AG04450 (cell line): ENCODE measurements around the gene C19orf33. TPM values are rescaled to one million over a fixed set of nuclear protein-coding genes. Genes with fewer than 3 reads are reported as not detected.

Experiments used
- CTCF ChIA-PET: fragments of 300-600, 350-600 bp; formaldehyde crosslinking; extraction: SDS; loops from one replicate; lab custom pipeline; 2022; ENCODE audit warnings: antibody characterized with exemption, inconsistent platforms; lab: Charles Lee
- POLR2A ChIA-PET: fragments of 350-600 bp; formaldehyde crosslinking; extraction: SDS; loops from one replicate; lab custom pipeline; 2021; ENCODE audit warnings: antibody characterized with exemption, inconsistent platforms; lab: Yijun Ruan, JAX
- DNase-seq: peaks from one replicate; pipeline ENCODE4 v3.0.0-alpha.2; 2011; ENCODE audit warnings: low read depth, low spot score
- H3K27ac ChIP-seq: one replicate; pipeline ENCODE4 v1.5.1; 2012; ENCODE audit warnings: low read depth, low read length, control low read depth
- H3K27me3 ChIP-seq: one replicate; pipeline ENCODE4 v1.6.0; 2012; ENCODE audit warnings: low read length; ENCODE audit not compliant: control insufficient read depth, insufficient read depth
- H3K4me3 ChIP-seq: 2 replicates; pipeline ENCODE4 v1.5.1; 2011; ENCODE audit warnings: mild to moderate bottlenecking, low read depth, low read length, control low read depth
- H3K9me3 ChIP-seq: 2 replicates; pipeline ENCODE4 v1.5.1; 2012; ENCODE audit warnings: low read length; ENCODE audit not compliant: control insufficient read depth, insufficient read depth
- CTCF ChIP-seq: IDR thresholded peaks from 2 replicates; pipeline ENCODE4 v1.5.1; 2011; ENCODE audit warnings: low read depth, low read length, control low read depth, inconsistent platforms
- polyA plus RNA-seq: library from polyadenylated mRNA; depleted of rRNA; stranded (reverse); fragments of >200 nt; gene quantifications from 2 replicates; pipeline ENCODE4 v1.2.3, GENCODE V29; 2011

Gene C19orf33
- polyA plus RNA-seq, 1 experiment = 0.38 TPM

GRCh38 chr19:38283271-38283670 is 20.8 kb upstream of the C19orf33 start:
- TF ChIP-seq CTCF = no peak
- no peak for DNase-seq
- Histone ChIP-seq H3K27me3 (no peaks in the 10 kb centered on the region), H3K9me3 (no peaks in the 10 kb centered on the region), H3K27ac (no peak overlapping the region), H3K4me3 (no peak overlapping the region)
- CTCF ChIA-PET = no interaction called here
- POLR2A ChIA-PET = no interaction called here

GRCh38 chr19:38284422-38284821 is 19.6 kb upstream of the C19orf33 start:
- H3K27ac ChIP-seq = no peak overlapping the region
- CTCF ChIA-PET = no interaction called here
- TF ChIP-seq CTCF = no peak
- no peaks in the 10 kb centered on the region for H3K9me3 ChIP-seq
- H3K27me3 ChIP-seq = no peaks in the 10 kb centered on the region
- no peak for DNase-seq
- POLR2A ChIA-PET = no interaction called here
- no peak overlapping the region for H3K4me3 ChIP-seq

- Histone ChIP-seq H3K4me3 (no peak overlapping the region), H3K27ac (no peak overlapping the region), H3K9me3 (no peaks in the 10 kb centered on the region), H3K27me3 (no peaks in the 10 kb centered on the region)
- DNase-seq = no peak
- CTCF ChIA-PET = no interaction called here
- POLR2A ChIA-PET = no interaction called here
- no peak for TF ChIP-seq CTCF
These were observed 18.5 kb upstream of the C19orf33 start for GRCh38 chr19:38285567-38285966.

- Histone ChIP-seq H3K9me3 (no peaks in the 10 kb centered on the region), H3K4me3 (no peak overlapping the region), H3K27me3 (no peaks in the 10 kb centered on the region), H3K27ac (no peak overlapping the region)
- CTCF ChIA-PET = no interaction called here
- no peak for DNase-seq
- TF ChIP-seq CTCF = no peak
- POLR2A ChIA-PET = no interaction called here
These were observed 16.4 kb upstream of the C19orf33 start for GRCh38 chr19:38287604-38288003.

GRCh38 chr19:38288123-38288855 is 15.8 kb upstream of the C19orf33 start:
- Histone ChIP-seq H3K9me3 (no peaks in the 10 kb centered on the region), H3K27me3 (no peaks in the 10 kb centered on the region), H3K27ac (no peak overlapping the region), H3K4me3 (no peak overlapping the region)
- CTCF ChIA-PET = no interaction called here
- POLR2A ChIA-PET = interaction anchor here (1.1 kb wide), 1 partner anchor 32 kb away, joined by 3 read pairs; the partner anchor contains the start of gene PPP1R14A
- DNase-seq = no peak
- TF ChIP-seq CTCF = no peak
